NCI-H2081 treated with DMSO at 0.1 percent for 48 hours (cell line): ENCODE measurements around the gene PTBP3.
"Not testable (repeated sequence)": the region's sequence is repeated elsewhere in the genome, so short reads cannot be mapped to it uniquely, and the experiment has no call there.

ENCODE experiments used
- DNase-seq: peaks from one replicate; lab custom pipeline; 2025; lab: John Stamatoyannopoulos, UW

PTBP3 gene

DNA sequence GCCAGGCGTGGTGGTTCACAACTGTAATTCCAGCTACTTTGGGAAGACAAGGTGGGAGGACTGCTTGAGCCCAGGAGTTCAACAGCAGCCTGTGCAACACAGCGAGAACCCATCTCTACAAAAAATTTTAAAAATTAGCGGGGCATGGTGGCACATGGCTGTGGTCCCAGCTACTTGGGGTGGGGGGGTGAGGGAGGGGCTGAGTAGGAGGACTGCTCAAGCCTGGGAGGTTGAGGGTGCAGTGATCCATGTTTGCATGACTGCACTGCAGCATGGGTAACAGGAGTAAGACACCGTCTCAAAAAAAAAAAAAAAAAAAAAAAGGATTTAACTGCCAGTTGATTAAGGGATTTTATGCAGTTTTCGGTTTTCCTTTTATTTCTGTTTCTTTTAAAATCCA lies 65.0 kb downstream of the PTBP3 start:
- no peak for DNase-seq

DNA sequence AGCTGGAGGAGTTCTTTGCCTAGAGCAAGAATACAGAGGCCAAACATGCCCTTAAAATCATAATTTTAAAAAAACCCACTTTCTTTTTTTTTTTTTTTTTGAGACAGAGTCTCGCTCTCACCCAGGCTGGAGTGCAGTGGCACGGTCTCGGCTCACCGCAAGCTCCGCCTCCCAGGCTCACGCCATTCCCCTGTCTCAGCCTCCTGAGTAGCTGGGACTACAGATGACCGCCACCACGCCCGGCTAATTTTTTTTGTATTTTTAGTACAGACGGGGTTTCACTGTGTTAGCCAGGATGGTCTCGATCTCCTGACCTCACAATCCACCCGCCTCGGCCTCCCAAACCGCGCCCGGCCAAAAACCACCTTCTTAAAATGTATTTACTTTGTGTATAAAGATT lies 66.3 kb downstream of the PTBP3 start:
- DNase-seq: not testable (repeated sequence)

DNA sequence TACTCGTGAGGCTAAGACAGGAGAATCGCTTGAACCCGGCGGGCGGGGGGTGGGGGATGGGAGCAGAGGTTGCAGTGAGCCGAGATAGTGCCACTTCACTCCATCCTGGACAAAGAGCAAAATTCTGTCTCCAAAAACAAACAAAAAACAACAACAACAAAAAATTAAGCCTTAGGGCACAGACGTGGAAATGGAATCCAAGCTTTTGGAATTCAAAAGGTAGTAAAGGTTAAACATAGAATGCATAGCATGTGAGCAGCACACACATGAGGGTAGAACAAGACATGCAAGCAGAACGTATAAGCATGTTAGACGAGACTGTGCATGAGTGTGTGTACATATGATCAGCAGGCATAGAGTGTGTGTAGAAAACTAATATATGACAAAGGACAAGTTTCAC lies 68.0 kb downstream of the PTBP3 start:
- no peak for DNase-seq

DNA sequence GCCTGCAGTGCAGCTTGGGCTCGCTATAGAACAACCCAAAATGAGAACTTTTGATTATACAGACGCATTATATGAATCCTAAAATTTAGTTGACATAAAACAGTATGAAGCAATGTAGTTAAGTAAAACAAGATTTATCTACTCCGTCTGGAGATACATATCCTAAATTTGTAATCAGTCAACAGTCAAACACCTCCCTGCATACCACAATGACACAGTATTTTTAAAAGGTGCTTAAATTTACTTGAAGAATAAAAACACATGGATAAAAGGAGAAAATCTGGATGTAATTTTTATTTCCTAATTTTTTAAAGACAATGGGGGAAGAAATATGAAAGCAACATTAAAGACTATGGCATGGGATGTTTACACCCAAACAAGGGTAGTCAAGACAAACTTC lies 70.8 kb downstream of the PTBP3 start:
- DNase-seq: no peak

DNA sequence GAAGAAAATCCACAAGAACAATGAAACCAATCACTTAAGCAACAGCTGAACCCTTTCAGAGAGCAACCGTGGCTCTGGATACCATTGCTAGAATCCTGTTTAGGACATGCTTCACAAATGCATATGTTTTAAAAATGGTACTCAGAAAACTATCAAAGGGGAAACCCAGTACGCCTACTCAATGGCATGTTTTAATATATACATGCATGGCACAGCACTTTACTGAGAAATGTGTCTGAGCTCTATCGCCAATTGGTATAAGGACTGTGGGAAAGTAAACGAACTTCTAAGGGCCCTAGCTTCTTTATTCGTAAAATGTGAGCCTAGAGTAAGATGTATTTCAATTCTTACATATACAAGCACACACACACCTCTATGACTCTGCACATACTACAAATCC lies 72.3 kb downstream of the PTBP3 start:
- no peak for DNase-seq

DNA sequence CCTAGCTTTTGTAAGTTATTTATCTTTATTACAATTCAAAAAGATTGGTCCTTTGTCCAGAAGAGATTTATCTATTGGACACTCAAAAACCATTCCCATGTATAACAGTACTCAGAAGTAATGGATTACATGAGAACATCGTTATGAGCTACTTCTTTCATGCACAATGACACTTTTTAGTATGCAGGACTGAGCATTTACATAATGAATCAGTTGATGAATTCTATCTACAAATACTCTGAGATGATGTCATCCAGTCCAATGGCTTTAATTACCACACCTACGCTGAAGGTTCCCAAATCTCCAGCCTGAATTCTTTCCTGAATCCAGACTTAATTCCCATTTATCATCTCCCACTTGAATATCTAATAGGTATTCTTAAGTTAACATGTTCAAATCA lies 75.3 kb downstream of the PTBP3 start:
- no peak for DNase-seq

DNA sequence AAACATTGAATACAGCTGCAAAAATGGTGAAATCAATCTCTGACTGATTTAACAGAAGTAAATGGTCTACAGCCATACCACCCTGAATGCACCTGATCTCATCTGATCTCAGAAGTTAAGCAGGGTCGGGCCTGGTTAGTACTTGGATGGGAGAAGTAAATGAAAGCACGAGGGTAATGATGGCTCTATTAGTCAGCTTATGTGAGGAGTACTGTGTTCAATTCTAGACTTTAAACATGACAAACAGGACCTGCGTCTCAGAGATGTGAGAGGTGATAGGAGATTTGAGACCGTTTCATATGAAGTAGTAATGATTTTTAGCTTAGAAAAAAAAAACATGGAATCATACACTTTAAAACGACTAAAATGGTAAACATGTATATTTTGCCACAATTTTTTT lies 81.2 kb downstream of the PTBP3 start:
- DNase-seq: no peak

DNA sequence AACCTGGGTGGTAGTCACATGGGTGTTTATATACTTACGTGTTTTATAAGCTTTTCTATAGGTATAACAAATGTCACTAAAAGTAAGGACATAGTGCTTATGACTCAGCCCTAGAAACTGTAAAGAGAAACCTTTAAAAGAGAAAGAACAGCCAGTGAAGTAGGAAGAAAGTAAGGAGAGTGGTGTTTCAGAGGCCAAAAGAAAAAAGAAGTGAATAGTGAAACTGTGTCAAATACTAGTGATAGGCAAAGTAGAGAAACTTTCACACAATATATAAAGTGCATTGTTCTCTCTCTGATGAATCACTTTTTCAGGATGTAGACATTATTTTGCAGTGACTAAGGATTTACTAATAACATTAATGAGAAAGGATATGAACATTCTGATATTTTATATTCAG lies 84.1 kb downstream of the PTBP3 start:
- no peak for DNase-seq

DNA sequence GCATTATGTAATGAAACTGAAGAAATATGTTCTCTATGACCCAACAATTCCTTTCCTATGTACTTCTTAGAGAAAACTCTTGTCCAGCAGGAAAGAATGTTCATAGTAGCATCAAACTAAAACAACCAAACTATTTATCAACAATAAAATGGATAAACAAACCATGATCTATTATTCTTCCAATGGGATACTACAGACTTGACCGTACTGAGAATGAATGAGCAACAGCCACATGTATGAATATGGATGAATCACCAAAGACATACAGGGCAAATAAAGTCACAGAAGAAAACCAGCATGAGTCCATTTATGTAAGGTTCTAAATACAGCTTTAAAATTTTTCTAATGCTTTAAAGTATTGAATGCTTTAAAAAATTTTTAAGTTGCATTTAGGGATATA lies 84.7 kb downstream of the PTBP3 start:
- DNase-seq: no peak

DNA sequence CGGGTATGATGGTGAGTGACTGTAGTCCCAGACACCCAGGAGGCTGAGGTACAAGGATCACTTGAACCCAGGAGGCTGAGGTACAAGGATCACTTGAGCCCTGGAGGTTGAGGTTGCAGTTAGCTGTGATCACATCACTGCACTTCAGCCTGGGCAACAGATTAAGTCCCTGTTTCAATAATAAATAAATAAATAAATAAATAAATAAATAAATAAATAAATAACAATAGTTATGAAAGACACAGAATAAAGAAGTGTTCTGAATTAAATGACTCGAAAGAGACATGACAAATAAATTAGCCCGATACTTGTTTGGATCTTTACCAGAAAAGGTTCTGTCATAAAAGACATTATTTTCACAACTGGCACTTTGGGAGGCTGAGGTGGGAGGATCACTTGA lies 86.3 kb downstream of the PTBP3 start:
- DNase-seq: no peak

DNA sequence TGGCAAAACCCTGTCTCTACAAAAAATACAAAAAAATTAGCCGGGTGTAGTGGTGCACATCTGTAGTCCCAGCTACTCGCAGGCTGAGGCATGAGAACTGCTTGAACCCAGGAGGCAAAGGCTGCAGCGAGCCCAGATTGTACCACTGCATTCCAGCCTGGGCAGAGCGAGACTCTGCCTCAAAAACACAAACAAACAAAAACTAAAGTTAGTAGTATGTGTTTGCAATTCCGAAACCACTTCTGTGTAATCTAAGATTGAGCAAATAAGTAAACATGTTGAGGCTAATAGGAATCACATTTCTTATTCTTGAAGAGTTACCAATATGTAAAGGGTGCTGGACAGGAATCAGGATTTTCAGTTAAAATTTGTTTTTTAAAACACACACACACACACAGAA lies 88.3 kb downstream of the PTBP3 start:
- no peak for DNase-seq

DNA sequence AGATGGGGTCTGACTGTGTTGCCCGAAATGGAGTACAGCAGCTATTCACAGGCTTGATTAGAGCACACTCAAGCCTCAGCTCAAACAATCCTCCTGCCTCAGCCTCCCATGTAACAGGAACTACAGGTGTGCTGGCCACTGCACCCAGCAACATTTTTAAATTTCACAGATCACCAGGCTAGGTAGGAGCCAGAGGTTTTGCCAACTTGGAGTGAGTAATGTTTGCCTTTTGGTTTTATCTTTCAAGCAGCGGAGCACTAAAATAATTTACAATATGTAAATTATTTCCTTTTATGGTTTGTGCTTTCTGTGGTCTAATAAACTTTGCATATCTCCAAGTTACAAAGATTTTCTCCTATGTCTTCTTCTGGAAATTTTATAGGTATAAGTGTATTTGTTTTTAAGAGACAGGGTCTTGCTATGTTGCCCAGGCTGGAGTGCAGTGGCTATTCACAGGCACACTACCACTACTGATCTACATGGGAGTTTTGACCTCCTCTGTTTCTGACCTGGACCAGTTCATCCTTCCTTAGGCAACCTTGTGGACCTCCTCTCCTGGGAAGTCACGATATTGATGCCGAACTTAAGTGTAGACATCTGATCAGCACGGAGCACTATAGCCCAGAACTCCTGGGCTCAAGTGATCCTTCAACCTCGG lies 91.1 kb downstream of the PTBP3 start:
- DNase-seq: no peak

DNA sequence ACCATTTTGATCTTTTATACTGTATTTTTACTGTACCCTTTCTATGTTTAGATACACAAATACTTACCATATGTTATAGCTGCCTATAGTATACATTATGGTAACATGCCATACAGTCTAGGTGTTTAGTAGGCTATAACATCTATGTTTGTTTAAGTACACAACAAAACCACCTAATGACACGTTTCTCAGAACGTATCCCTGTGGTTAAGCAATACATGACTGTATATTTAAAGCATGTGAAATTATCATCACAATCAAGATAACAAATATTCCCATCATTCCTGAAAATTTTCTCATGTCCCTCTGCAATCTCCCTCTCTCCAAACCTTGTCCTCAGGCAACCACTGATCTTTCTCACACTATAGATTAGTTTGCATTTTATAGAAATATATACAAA lies 91.9 kb downstream of the PTBP3 start:
- DNase-seq: no peak

DNA sequence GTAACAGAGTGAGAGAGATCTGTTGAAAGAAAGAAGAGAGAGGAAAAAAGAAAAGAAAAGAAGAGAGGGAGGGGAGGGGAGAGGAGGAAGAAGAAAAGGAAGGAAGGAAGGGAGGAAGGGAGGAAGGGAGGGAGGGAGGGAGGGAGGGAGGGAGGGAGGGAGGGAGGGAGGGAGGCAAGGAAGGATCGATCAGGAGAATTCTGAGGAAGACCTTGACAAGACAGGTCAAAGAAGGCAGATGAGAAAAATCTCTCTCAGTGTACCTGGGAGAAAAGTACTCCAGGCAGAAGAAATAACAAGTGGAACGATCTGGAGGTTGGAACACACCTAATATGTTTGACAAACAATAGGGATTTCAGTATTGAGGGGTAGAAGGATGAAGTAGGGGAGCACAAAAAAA lies 93.7 kb downstream of the PTBP3 start:
- no peak for DNase-seq

DNA sequence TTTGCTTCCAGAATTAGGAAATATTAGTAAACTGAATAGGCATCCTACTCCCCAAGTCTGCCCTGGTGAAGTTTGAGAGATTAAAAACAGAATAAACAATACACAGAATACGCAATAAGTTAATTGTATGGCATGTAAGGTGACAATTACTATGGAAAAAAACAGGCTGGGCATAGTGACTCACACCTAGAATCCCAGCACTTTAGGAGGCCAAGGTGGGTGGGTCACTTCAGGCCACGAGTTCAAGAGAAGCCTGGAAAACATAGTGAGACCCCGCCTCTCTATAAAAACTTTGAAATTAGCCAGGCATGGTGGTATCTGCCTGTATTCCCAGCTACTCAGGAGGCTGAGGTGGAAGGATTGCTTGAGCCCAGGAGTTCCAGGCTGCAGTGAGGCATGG lies 94.1 kb downstream of the PTBP3 start:
- no peak for DNase-seq

DNA sequence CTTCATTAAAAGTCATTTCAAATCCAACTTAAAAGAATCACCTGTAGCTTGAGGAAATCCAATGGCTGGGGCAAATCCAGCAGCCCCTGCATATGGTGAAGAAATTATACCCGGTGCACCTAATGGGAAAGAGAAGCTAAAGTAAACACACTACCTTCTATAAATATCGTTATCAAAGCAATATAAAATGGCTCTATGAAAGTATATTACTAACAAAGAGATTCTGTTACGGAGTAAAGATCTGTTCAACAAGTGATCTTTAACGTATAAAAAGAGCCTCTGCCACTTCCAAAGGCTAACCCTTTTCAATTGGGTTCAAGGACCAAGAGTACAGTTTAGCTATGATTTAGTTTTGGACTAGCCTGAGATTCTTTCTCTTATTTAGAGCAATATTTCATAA lies 98.6 kb downstream of the PTBP3 start:
- DNase-seq: no peak

DNA sequence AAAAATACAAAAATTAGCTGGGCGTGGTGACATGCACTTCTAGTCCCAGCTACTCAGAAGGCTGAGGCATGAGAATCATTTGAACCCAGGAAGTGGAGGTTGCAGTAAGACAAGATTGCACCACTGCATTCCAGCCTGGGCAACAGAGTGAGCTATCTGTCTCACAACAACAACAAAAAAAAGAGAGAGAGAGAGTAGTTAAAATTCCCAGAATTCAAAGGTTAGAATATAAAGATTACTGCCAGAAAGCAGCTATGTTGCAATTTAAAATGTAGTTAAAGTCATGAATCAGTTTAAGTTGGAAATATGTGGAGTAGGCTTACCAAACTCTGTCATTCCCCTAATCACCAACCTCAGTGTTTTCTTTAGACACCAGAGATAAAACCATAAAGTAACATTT lies 99.7 kb downstream of the PTBP3 start:
- DNase-seq: no peak

DNA sequence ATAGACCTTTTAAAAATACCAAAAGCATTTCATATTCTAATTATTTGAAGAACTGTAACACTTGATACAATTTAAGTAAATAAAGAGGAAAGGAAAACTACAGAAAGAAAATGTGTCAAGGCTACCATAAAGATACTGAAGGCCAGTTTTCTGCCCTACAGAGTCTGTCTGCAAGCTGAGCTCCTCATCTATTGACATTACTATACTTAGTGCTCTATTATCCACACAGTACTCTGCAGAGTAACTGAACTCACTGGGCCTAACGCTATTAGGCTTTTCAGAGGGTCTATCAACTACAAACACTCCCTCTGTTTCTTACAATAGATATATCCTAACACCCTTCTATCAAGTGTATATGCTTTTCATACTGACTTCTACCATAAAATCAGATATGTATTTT lies 101.2 kb downstream of the PTBP3 start:
- no peak for DNase-seq

DNA sequence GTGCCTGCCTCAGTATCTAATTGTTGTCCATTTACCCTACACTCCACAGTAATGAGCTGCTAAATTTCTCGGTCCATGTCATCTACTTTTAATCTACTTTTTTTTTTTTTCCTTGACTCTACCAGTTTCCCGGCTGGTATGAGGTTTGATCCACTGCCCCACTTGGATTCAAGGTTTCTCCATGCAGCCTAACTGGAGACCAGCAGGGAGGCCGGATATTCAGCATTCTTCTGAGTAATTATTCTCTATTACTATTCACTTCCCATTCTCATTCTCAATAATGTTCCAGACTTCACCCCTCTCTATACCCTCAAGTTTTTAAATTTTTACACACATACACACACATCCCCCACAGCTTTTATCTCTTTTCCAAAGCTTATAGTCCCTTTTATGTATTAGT lies 107.3 kb downstream of the PTBP3 start:
- no peak for DNase-seq

DNA sequence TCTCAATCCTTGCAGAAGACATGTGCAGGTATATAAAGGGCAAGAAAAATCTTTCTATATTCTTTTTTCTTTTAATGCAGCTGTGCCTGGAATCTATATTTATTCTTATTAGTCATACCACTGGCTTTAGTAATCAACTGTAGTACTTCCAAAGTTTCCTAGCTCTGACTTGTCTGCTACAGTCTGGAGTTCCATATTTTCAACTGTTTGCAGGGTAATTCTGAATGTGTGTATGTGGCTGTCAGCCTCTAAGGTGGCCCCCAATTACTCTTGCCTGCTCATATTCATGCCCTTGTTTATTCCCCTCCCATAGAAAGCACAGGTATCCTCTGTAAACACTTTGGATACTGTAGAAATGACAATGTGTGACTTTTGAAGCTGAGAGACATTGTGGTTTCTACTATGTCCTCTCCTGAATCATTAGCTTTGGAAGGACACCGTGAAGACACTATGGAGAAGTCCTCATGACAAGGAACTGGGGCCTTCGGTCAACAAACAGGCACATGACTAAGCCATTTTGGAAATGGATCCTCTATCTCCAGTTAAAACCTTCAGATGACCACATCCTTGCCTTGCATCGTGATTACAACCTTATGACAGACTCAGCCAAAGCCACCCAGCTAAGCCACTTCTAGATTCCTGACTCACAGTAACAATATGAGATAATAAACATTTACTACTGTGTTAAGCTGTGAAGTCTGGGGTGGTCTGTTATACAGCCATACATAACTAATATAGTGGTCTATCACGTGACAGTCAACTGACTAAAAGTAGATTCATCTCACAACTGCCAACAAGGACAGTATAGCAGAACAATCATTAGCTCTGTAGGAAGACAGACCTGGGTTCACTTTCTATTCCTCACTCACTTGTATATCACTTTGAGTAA lies 108.8 kb downstream of the PTBP3 start:
- DNase-seq: no peak

DNA sequence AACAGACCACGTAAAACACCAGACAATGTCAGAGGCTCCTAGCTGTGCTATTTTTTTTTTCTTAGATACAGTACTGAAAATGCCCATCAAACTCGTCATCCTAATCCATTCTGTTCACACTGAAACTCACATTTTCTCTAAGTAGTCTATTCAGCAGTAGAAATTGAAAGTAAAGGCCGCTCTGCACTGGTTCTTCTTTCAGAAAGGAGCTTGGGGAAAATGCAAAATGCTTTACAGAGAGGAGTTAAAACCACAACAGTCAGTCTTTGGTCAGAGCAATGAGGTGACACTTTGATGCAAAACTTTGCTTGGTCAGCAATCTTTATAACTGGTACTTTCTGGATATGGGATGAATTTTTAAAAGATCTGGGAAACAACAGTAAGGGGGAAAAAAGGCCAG lies 114.5 kb downstream of the PTBP3 start:
- DNase-seq: no peak

DNA sequence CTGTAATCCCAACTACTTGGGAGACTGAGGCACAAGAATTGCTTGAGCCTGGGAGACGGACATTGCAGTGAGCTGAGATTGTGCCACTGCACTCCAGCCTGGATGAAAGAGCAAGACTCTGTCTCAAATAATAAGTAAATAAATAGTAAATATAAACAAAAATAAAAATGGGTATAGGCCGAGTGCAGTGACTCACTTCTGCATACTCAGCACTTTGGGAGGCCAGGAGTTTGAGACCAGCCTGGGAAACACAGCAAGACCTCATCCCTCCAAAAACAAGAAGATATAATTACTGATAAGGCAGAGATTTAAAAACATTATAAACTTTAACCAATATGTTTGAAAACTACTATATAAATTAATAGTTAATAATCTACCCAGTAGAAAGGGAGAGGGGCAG lies 120.5 kb downstream of the PTBP3 start:
- no peak for DNase-seq

DNA sequence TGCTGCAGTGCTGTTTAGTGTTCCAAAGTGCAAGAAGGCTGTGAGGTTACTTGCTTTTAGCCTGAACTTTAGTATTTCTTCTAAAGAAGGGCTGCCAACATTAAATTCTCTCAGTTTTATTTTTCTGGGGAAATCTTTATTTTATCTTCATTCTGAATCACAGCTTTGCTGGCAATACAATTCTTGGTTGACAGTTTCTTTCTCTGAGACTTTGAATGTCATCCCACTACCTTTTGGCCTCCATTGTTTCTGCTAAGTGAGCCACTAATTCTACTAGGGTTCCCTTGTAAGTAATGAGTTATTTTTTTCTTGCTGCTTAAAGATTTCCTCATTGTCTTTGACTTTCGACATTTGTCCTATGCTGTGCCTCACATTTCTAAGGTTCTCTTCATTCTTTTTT lies 126.0 kb downstream of the PTBP3 start:
- no peak for DNase-seq

DNA sequence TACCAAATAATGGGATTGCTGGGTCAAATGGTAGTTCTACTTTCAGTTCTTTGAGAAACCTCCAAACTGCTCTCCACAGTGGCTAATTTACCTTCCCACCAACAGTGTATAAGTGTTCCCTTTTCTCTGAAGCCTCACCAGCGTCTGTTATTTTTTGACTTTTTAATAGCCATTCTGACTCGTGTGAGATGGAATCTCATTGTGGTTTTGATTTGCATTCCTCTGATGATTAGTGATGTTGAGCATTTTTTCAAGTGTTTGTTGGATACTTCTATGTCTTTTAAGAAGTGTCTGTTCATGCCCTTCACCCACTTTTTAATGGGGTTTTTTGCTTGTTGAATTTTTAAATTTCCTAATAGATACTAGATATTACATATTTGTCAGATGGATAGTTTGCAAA lies 129.9 kb downstream of the PTBP3 start:
- no peak for DNase-seq
